CD4-positive, CD25-positive, alpha-beta regulatory T cell (primary cell): ENCODE measurements around the gene CNOT3. TPM values are rescaled to one million over a fixed set of nuclear protein-coding genes. Genes with fewer than 3 reads are reported as not detected.

ENCODE experiments used
- ATAC-seq, 2 donors: fragments of 150-1000 bp; cut with Tn5 transposase; one replicate each; pipeline ENCODE4 v1.10.0; 2021; ENCODE audit warnings: low read depth in 2 of 2, moderate number of reproducible peaks in 2 of 2, moderate library complexity in 1 of 2
- DNase-seq, 3 donors: peaks; one replicate each; pipeline versions ENCODE4 v3.0.0 to v3.0.0-alpha.2; 2012 to 2022; ENCODE audit warnings: mixed read lengths in 1 of 3
- H3K27ac ChIP-seq: one replicate; pipeline ENCODE4 v1.7.0; 2013; ENCODE audit warnings: mild to moderate bottlenecking, low read length; ENCODE audit not compliant: insufficient read depth, poor library complexity, severe bottlenecking
- H3K27me3 ChIP-seq: one replicate; pipeline ENCODE4 v1.7.0; 2013; ENCODE audit warnings: low read length; ENCODE audit not compliant: control insufficient read depth, insufficient read depth
- H3K36me3 ChIP-seq: one replicate; pipeline ENCODE4 v1.7.0; 2013; ENCODE audit warnings: mild to moderate bottlenecking, low read length, moderate library complexity; ENCODE audit not compliant: control insufficient read depth, insufficient read depth
- H3K4me1 ChIP-seq: 2 replicates; pipeline ENCODE4 v1.7.0; 2013; ENCODE audit warnings: mild to moderate bottlenecking, low read length; ENCODE audit not compliant: insufficient read depth, control insufficient read depth, poor library complexity, severe bottlenecking
- H3K4me3 ChIP-seq: one replicate; pipeline ENCODE4 v1.7.0; 2013; ENCODE audit warnings: low read depth, mild to moderate bottlenecking, low read length, moderate library complexity
- H3K9me3 ChIP-seq, 2 experiments: 1 replicate in 1 of 2; 2 replicates in 1 of 2; pipeline ENCODE4 v1.7.0; 2013; ENCODE audit warnings: low read length in 2 of 2, mild to moderate bottlenecking in 1 of 2, moderate library complexity in 1 of 2; ENCODE audit not compliant: control insufficient read depth in 2 of 2
- H3K27ac Mint-ChIP-seq, 3 donors: one replicate each; pipeline ENCODE4 v1.8.0; 2020 to 2022; ENCODE audit warnings: mild to moderate bottlenecking in 3 of 3, mixed read lengths in 3 of 3, moderate library complexity in 2 of 3
- H3K27me3 Mint-ChIP-seq: one replicate; pipeline ENCODE4 v1.8.0; 2022; ENCODE audit warnings: mild to moderate bottlenecking, mixed read lengths
- H3K36me3 Mint-ChIP-seq: one replicate; pipeline ENCODE4 v1.8.0; 2020; ENCODE audit warnings: mixed read lengths
- H3K4me1 Mint-ChIP-seq, 4 donors: one replicate each; pipeline ENCODE4 v1.8.0; 2020 to 2022; ENCODE audit warnings: mixed read lengths in 4 of 4, mild to moderate bottlenecking in 1 of 4
- H3K4me3 Mint-ChIP-seq, 4 donors: one replicate each; pipeline ENCODE4 v1.8.0; 2020 to 2022; ENCODE audit warnings: mild to moderate bottlenecking in 4 of 4, mixed read lengths in 4 of 4, moderate library complexity in 3 of 4
- H3K9me3 Mint-ChIP-seq, 7 donors: one replicate each; pipeline ENCODE4 v1.8.0; 2020 to 2022; ENCODE audit warnings: mixed read lengths in 7 of 7, mild to moderate bottlenecking in 3 of 7, moderate library complexity in 2 of 7
- polyA plus RNA-seq, 4 donors: library from polyadenylated mRNA; unstranded; fragments of 300-500 nt; fragmentation: Illumina TruSeq; gene quantifications; one replicate each; pipeline ENCODE4 v1.2.3, GENCODE V29; 2021
- total RNA-seq: library from RNA; stranded (reverse); gene quantifications from one replicate; pipeline ENCODE4 v1.2.3, GENCODE V29; 2022

The CNOT3 gene
- total and polyA plus RNA-seq, 5 donors from 2014 or later: 3.9 to 56.9 (median 6.1) TPM

- peaks cover 65% of the 10 kb centered on the region for H3K36me3 ChIP-seq
- no peak for DNase-seq
- H3K27ac ChIP-seq: no peak overlapping the region
- H3K27me3 Mint-ChIP-seq: no peaks in the 10 kb centered on the region
- H3K27me3 ChIP-seq: no peaks in the 10 kb centered on the region
- H3K9me3 ChIP-seq: no peaks in the 10 kb centered on the region
- no peaks in the 10 kb centered on the region for H3K4me1 Mint-ChIP-seq
- ATAC-seq: no peak
- peaks cover 15% of the 10 kb centered on the region for H3K36me3 Mint-ChIP-seq
- H3K9me3 Mint-ChIP-seq: no peaks in the 10 kb centered on the region
- no peaks in the 10 kb centered on the region for H3K4me1 ChIP-seq
- H3K4me3 Mint-ChIP-seq: peak overlapping the region in 1 of 4 donors; percentile 44
- peak overlapping the region in 1 of 3 donors; percentile 32 for H3K27ac Mint-ChIP-seq
- H3K4me3 ChIP-seq: no peak overlapping the region
Measured at GRCh38 chr19:54125713-54126112, 11.8 kb upstream of the CNOT3 start.

- Mint-ChIP-seq H3K27ac (no peak overlapping the region), H3K4me3 (no peak overlapping the region), H3K36me3 (peaks cover 16% of the 10 kb centered on the region), H3K9me3 (no peaks in the 10 kb centered on the region), H3K27me3 (no peaks in the 10 kb centered on the region), H3K4me1 (no peaks in the 10 kb centered on the region)
- ATAC-seq (no peak), DNase-seq (no peak)
- Histone ChIP-seq H3K27ac (no peak overlapping the region), H3K4me1 (no peaks in the 10 kb centered on the region), H3K4me3 (no peak overlapping the region), H3K27me3 (no peaks in the 10 kb centered on the region), H3K9me3 (no peaks in the 10 kb centered on the region), H3K36me3 (peaks cover 62% of the 10 kb centered on the region)
Measured at GRCh38 chr19:54127688-54128440, 9.7 kb upstream of the CNOT3 start.

GRCh38 chr19:54128441-54128725 is 9.2 kb upstream of the CNOT3 start:
- no peaks in the 10 kb centered on the region for H3K4me1 ChIP-seq
- H3K4me3 ChIP-seq: no peak overlapping the region
- no peak for ATAC-seq
- Mint-ChIP-seq H3K36me3 (peaks cover 13% of the 10 kb centered on the region), H3K9me3 (no peaks in the 10 kb centered on the region), H3K27me3 (no peaks in the 10 kb centered on the region), H3K4me1 (no peaks in the 10 kb centered on the region), H3K27ac (peak overlapping the region in 1 of 3 donors; percentile 76), H3K4me3 (no peak overlapping the region)
- no peak for DNase-seq
- no peaks in the 10 kb centered on the region for H3K27me3 ChIP-seq
- no peaks in the 10 kb centered on the region for H3K9me3 ChIP-seq
- H3K27ac ChIP-seq: no peak overlapping the region
- peaks cover 57% of the 10 kb centered on the region for H3K36me3 ChIP-seq

- Histone ChIP-seq H3K9me3 (no peaks in the 10 kb centered on the region), H3K27ac (no peak overlapping the region), H3K36me3 (peaks cover 51% of the 10 kb centered on the region), H3K27me3 (no peaks in the 10 kb centered on the region), H3K4me3 (no peak overlapping the region), H3K4me1 (no peaks in the 10 kb centered on the region)
- H3K4me1 Mint-ChIP-seq: no peaks in the 10 kb centered on the region
- no peaks in the 10 kb centered on the region for H3K9me3 Mint-ChIP-seq
- DNase-seq (no peak), ATAC-seq (no peak)
- peaks cover 12% of the 10 kb centered on the region for H3K36me3 Mint-ChIP-seq
- no peaks in the 10 kb centered on the region for H3K27me3 Mint-ChIP-seq
- no peak overlapping the region for H3K4me3 Mint-ChIP-seq
- no peak overlapping the region for H3K27ac Mint-ChIP-seq
Measured at GRCh38 chr19:54128796-54129616, 8.6 kb upstream of the CNOT3 start.

GRCh38 chr19:54129617-54129996 is 8.0 kb upstream of the CNOT3 start:
- H3K36me3 Mint-ChIP-seq: peaks cover 12% of the 10 kb centered on the region
- Histone ChIP-seq H3K4me1 (no peaks in the 10 kb centered on the region), H3K9me3 (no peaks in the 10 kb centered on the region), H3K36me3 (peaks cover 46% of the 10 kb centered on the region), H3K27me3 (no peaks in the 10 kb centered on the region), H3K27ac (no peak overlapping the region), H3K4me3 (no peak overlapping the region)
- H3K4me3 Mint-ChIP-seq: no peak overlapping the region
- no peak for ATAC-seq
- no peak overlapping the region for H3K27ac Mint-ChIP-seq
- DNase-seq: no peak
- peaks cover 0 to 5% (median 2%) of the 10 kb centered on the region in 4 donors for H3K4me1 Mint-ChIP-seq
- H3K27me3 Mint-ChIP-seq: no peaks in the 10 kb centered on the region
- H3K9me3 Mint-ChIP-seq: no peaks in the 10 kb centered on the region

- Histone ChIP-seq H3K36me3 (peaks cover 21% of the 10 kb centered on the region), H3K9me3 (no peaks in the 10 kb centered on the region), H3K27ac (no peak overlapping the region), H3K27me3 (no peaks in the 10 kb centered on the region), H3K4me1 (peaks cover 15% of the 10 kb centered on the region), H3K4me3 (no peak overlapping the region)
- H3K27me3 Mint-ChIP-seq: no peaks in the 10 kb centered on the region
- peak overlapping the region in 1 of 4 donors; percentile 90 for H3K4me3 Mint-ChIP-seq
- peak in 2 of 3 donors; percentile 29 to 51 for DNase-seq
- H3K27ac Mint-ChIP-seq: no peak overlapping the region
- no peaks in the 10 kb centered on the region for H3K9me3 Mint-ChIP-seq
- peaks cover 5% of the 10 kb centered on the region for H3K36me3 Mint-ChIP-seq
- no peak for ATAC-seq
- H3K4me1 Mint-ChIP-seq: peaks cover 0 to 21% (median 10%) of the 10 kb centered on the region in 4 donors
Measured at GRCh38 chr19:54133312-54133956, 4.1 kb upstream of the CNOT3 start.

- peak overlapping the region in 1 of 3 donors; percentile 74 for H3K27ac Mint-ChIP-seq
- no peaks in the 10 kb centered on the region for H3K27me3 Mint-ChIP-seq
- H3K36me3 ChIP-seq: peaks cover 19% of the 10 kb centered on the region
- no peaks in the 10 kb centered on the region for H3K9me3 Mint-ChIP-seq
- no peak overlapping the region for H3K4me3 Mint-ChIP-seq
- ATAC-seq (no peak), DNase-seq (no peak)
- H3K9me3 ChIP-seq: no peaks in the 10 kb centered on the region
- H3K27ac ChIP-seq: no peak overlapping the region
- H3K36me3 Mint-ChIP-seq: peaks cover 5% of the 10 kb centered on the region
- no peak overlapping the region for H3K4me3 ChIP-seq
- peaks cover 0 to 27% (median 12%) of the 10 kb centered on the region in 4 donors for H3K4me1 Mint-ChIP-seq
- no peaks in the 10 kb centered on the region for H3K27me3 ChIP-seq
- peaks cover 22% of the 10 kb centered on the region for H3K4me1 ChIP-seq
Measured at GRCh38 chr19:54133957-54134590, 3.5 kb upstream of the CNOT3 start.
